ENCODE results near the gene TBC1D5. TPM values are rescaled to one million over a fixed set of nuclear protein-coding genes. Genes with fewer than 3 reads are reported as not detected.

The TBC1D5 gene
- total and polyA plus RNA-seq, 12 donors, result 6.4 to 108 (median 70.7) TPM

GRCh38 chr3:17510265-17510664 is 232.2 kb downstream of the TBC1D5 start:
- Histone ChIP-seq H3K9me3 (replicated peaks in 1 of 3) (no peaks in the 10 kb centered on the region), H3K36me3 (replicated peaks in 1 of 2) (no peaks in the 10 kb centered on the region), H3K27me3 (no peaks in the 10 kb centered on the region), H3K4me1 (replicated peaks in 1 of 2) (no peaks in the 10 kb centered on the region), H3K27ac (no peak overlapping the region), H3K4me3 (no peak overlapping the region)
- WGBS, 4 donors, result 90 to 95% (median 91%) methylated on average over 4 of the region's 4 CpGs
- TF ChIP-seq CTCF (IDR thresholded peaks at IDR 0.05), result no peak
- TF ChIP-seq POLR2A (IDR thresholded peaks at IDR 0.05), result no peak
- no peak for DNase-seq
- intact Hi-C loops (cut with DNase I), result no loop called here

- TF ChIP-seq POLR2A (IDR thresholded peaks at IDR 0.05) (no peak), CTCF (IDR thresholded peaks at IDR 0.05) (no peak)
- H3K4me3 ChIP-seq, result no peak overlapping the region
- WGBS, 4 donors, result 93 to 96% (median 94%) methylated on average over 4 of the region's 4 CpGs
- H3K4me1 ChIP-seq (replicated peaks in 1 of 2), result no peaks in the 10 kb centered on the region
- no peaks in the 10 kb centered on the region for H3K36me3 ChIP-seq (replicated peaks in 1 of 2)
- DNase-seq, result no peak
- no peaks in the 10 kb centered on the region for H3K9me3 ChIP-seq (replicated peaks in 1 of 3)
- intact Hi-C loops (cut with DNase I), result no loop called here
- H3K27me3 ChIP-seq, result no peaks in the 10 kb centered on the region
- H3K27ac ChIP-seq, result no peak overlapping the region
Observed at GRCh38 chr3:17508180-17508752, 234.2 kb downstream of the TBC1D5 start.

- Histone ChIP-seq H3K27ac (no peak overlapping the region), H3K27me3 (no peaks in the 10 kb centered on the region), H3K9me3 (replicated peaks in 1 of 3) (no peaks in the 10 kb centered on the region), H3K4me1 (replicated peaks in 1 of 2) (no peaks in the 10 kb centered on the region), H3K36me3 (replicated peaks in 1 of 2) (no peaks in the 10 kb centered on the region), H3K4me3 (no peak overlapping the region)
- no peak for DNase-seq
- TF ChIP-seq CTCF (IDR thresholded peaks at IDR 0.05), result no peak
- no peak for TF ChIP-seq POLR2A (IDR thresholded peaks at IDR 0.05)
- intact Hi-C loops (cut with DNase I), result no loop called here
Observed at GRCh38 chr3:17507480-17507879, 235.0 kb downstream of the TBC1D5 start.

GRCh38 chr3:17505856-17506255 is 236.6 kb downstream of the TBC1D5 start:
- Histone ChIP-seq H3K9me3 (replicated peaks in 1 of 3) (no peaks in the 10 kb centered on the region), H3K27ac (no peak overlapping the region), H3K4me1 (replicated peaks in 1 of 2) (peaks cover 0 to 3% of the 10 kb centered on the region in 2 donors), H3K4me3 (no peak overlapping the region), H3K27me3 (no peaks in the 10 kb centered on the region), H3K36me3 (replicated peaks in 1 of 2) (no peaks in the 10 kb centered on the region)
- intact Hi-C loops (cut with DNase I), result no loop called here
- no peak for DNase-seq
- no peak for TF ChIP-seq CTCF (IDR thresholded peaks at IDR 0.05)
- no peak for TF ChIP-seq POLR2A (IDR thresholded peaks at IDR 0.05)
